Measurements from ENCODE around the gene DIRAS1.
A peak's percentile ranks its signal among the peaks of the same experiment; 100 is the strongest.
"Not testable (repeated sequence)": the region's sequence is repeated elsewhere in the genome, so short reads cannot be mapped to it uniquely, and the experiment has no call there.

DIRAS1 gene

DNA sequence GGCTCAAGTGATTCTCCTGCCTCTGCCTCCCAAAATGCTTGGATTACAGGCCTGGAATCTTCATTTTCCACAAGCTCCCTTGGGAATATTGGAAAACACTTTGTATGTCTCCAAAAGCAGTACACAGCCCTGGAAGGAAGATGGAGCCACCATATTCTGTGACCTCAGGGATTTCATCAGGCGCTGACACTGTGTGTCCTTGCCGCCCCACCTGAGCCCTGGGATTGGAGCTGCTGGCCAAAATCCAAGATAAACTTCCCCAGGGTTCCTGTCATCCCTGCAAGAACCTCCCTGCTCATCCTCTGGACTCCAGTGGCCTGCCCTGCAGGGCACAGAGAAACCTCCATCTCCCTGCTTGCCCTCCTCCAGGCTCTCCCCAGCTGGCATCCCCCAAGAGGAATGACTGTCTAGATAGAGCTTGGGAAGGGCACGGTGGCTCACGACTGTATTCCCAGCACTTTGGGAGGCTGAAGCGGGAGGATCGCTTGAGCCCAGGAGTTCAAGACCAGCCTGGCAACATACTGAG lies 17.4 kb downstream of the DIRAS1 start:
- DNase-seq: no peak

DNA sequence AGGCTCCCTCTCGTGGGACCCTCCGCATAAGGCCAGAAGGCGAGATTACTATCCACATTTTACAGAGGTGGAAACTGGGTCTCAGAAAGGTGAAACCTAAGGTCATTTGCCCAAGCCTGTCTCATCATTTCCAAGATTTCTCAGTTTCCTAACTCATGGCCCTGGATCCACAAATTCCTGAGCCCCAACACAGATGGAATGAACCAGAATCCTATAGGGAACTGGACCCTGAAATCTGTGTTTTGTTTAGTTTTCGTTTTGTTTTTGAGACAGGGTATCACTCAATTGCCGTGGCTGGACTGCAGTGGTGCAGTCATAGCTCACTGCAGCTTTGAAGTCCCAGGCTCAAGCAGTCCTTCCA lies 18.1 kb downstream of the DIRAS1 start:
- DNase-seq: no peak

DNA sequence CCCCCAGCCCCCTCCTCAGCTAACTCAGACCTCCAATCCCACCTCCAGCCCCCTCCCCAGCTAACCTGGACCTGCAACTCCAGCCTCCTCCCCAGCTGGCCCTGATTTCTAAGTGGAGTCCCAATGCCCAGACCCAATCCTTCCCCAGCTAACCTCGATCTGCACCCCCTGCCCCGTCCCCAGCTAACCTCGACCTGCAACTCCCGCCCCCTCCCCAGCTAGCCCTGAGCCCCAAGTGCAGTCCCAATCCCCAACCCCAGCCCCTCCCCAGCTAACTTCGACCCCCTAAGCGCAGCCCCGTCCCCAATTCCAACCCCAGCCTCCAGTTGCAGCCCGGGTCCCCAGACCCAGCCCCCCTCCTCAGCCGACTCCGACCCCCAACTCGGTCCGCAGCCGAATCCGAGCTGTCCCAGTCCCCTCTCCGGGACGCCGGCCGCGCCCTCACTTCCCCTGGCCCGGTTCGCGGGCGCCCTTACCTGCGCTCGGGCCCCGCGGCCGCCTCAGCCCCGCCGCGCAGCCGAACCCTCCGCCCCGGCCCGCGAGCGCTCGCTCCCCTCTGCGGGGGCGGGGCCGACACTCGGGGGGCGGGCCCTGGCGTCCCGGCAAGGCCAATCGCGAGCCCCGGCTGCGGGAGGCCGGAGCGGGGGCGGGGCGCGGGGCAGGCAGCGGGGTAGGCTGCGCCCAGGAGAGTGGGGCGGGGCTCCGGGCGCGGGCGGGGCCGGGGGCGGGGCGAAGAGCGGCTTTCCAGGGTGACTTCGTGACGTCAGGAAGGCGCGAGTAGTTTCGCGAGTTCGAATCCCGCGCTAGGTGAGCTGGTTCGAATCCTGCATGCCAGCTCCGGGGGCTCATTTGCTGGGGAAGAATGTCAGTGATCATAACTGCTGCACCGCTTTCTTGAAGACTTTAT lies 18.7 kb downstream of the DIRAS1 start, which contains the start of gene GNG7:
GNG7 (minus strand) TSS at position 525 of the 907 bp plus-strand sequence. CDS start 182,006 bp downstream, outside the sequence.
- DNase-seq: peak; percentile 57

DNA sequence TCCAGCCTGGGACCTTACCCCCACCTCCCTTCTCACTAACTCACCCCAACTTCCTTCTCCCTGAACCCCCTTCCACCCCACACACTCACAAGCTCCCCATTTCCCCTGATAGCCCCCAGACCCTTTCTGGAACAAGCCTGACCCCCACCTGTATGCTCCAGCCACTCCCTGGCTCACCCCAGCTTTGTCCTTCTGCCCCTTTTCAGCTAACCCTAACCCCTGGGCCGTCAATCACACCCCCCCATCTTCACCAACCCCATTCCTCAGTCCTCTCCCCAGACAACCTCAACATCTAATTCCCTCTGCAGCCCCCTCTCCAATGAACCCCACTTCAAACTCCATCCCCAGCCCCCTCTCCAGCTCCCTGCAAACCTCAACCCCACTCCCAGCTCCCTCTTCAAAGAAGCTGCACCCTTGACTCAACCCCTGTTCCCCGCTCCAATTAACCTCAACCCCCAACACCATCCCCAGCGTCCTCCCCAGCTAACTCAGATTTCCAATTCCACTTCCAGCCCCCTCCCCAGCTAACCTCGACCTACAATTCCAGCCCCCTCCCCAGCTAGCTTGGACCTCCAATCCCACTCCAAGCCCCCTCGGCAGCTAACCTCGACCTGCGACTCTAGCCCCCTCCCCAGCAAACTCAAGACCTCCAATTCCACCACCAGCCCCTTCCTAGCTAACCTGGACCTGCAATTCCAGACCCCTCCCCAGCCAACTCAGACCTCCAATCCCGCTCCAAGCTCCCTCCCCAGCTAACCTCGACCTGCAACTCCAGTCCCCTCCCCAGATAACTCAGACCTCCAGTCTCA lies 19.6 kb downstream of the DIRAS1 start:
- no peak for DNase-seq

DNA sequence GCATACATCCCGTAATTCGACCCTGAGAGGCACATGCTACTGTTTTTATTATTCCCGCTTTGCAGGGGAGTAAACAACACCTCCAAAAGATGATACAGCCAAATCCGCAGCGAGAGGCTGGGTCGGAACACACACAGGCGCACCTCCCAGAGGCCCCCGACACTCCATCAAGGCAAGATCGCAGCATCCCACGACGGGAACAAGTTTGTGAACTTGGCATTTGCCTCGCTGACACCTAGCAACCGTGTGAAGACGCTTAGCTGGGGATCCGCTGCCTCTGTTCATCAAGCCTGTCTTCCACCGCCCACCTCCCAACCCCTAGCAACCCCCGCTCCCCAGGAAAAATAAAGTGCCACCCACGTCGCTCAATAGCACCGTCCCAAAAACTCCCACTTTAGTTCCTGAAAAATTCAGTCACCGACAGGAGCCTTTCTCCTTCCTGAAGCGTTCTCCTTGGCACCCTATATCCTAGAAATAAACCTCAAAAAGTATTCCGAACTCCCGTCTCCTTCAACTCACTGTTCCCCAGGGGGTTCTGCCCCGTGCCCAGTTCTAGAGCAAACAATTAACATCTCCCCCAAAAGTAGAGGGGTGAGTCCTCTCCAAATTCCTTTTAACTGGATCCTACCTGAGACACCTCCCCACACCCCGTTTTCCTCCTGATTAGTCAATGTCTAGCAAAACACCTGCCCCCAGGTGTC lies 20.4 kb downstream of the DIRAS1 start:
- DNase-seq: peak; percentile 16

DNA sequence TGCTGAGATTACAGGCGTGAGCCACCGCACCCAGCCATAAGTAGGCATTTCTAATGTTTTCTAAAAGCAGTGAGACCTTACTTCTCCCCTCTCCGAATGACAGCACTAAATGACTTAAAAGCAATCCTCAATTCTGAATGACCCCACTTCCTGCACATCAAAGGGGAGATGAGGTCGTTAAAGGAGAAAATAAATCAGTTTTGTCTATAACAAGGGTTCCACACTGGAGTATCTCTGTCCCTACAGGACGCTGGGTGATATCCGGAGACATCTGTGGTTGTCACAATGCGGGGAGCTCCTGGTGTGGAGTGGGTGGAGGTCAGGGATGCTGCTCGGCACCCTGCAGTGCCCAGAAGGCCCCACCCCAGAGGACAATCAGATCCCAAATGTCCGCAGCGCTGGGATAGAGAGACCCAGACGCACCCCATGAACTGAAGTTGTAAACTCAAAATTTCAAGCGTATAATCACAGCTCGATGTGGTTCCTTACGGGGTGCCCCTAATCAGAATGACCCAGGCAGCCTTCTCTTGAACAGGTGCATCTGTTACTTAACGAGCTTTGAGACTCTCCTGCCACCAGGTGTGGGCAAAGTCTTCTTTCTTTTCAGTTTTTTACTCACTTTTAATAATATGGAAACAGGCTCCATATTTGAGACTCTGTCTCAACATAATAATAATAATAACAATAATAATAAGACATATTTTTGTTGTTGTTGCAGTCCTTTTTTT lies 21.6 kb downstream of the DIRAS1 start:
- no peak for DNase-seq

DNA sequence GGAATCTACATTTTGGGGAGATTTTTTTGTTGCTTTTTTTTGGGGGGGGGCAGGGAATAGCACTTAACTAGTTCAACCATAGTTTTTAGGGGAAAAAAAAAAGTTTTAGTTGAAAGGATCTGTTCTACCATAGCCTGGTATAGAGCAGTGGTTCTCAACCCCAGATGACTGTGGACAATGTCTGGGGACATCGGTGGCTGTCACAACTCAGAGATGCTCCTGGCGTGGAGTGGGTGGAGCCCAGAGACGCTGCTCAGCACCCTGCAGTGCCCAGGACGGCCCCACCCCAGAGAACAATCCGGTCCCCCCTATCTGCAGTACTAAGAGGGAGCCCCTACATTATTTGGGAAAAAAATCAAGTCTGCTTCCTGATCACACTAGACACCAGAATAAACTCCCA lies 27.0 kb downstream of the DIRAS1 start:
- DNase-seq: no peak

DNA sequence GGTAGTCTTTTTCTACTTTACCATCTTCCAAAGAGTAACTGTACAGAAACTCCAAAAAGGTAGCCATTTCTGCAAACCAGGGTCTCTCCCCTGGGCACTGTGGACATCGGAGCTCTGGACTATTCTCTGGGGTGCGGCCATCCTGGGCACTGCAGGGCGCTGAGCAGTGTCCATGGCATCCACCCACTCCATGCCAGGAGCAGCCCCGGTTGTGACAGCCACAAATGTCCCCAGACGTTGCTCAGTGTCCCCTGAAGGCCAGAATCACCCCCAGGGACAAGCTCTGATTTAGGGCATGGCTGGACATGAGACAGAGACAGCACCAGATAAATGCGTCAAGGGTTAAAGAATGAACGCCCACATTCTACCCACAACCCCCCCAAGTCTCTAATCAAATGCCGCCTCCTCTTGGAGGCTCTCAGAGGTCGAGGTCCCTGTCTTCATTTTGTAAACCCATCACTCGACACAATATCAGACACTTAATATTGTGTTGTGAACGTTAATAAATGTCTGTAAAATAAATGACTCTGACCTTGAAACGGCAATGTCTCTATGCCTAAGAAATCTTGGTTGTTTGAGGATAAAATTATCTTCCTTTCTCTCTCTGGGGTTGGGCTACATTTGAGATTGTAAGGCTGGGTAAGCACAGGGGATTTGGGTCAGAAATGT lies 27.5 kb downstream of the DIRAS1 start:
- no peak for DNase-seq

DNA sequence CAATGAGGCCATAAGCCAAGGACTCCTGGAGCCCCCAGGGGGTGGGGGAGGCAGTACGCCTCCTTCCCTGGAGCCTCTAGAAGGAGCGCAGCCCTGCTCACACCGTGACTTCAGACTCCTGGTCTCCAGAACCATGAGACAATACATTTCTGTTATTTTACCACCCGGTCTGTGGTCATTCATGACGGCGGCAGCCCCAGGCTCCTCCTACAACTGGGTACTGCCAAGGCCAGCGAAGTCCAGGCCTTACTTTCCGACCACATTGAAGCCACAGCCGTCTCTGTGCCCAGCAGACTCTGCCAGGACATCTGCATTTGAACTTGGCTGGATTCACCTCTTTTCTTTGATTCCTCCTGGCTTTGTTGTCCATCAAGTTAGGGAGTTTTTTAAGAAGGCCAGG lies 29.2 kb downstream of the DIRAS1 start:
- DNase-seq: no peak

DNA sequence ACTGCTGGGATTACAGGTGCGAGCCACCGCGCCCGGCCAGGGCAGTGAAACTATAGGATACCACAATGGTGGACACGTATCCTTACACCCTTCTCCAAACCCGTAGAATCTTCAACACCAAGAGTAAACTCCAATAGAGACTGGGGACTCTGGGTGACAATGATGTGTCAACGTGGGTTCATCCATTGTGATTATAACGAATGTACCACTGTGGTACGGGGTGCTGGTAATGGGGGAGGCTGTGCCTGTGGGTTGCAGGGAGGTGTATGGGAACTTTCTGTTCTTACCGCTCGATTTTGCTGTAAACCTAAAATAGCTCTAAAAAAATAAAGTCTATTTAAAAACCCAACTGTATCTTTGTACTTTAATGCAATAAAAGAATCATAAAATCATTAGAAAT lies 30.3 kb downstream of the DIRAS1 start:
- no peak for DNase-seq

DNA sequence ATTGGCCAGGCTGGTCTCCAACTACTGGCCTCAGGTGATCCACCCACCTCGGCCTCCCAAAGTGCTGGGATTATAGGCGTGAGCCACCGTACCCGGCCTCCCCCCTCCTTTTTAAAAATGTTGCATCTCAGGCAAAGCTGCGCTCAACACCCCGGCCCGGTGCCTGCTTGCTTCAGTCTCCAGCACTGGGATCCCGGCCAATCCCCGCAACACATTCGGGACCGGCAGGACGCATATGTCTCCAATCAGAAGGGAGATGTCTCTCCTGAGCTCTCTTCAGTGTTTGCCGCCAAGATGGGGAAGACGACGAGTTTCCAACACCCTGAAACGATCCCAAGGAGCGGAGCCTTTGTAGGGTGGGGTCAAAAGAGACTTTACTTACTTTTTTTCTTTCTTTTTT lies 34.8 kb downstream of the DIRAS1 start:
- DNase-seq: no peak

DNA sequence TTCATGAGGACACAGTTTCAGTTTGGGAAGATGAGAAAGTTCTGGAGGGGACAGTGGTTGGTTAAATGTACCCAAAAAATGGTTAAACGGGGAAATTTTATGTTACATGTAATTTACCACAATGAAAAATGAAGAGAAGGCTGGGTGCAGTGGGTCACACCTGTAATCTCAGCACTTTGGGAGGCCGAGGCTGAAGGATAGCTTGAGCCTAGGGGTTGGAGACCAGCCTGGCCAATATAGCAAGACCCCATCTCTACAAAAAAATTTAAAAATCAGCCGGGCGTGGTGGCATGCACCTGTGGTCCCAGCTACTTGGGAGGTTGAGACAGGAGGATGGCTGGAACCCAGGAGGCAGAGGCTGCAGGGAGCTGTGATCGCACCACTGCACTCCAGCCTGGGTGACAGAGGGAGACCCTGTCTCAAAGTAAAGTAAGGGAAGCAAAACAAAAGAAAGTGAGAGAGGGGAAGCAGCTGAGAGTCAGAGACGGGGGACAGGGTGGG lies 35.9 kb downstream of the DIRAS1 start:
- no peak for DNase-seq

DNA sequence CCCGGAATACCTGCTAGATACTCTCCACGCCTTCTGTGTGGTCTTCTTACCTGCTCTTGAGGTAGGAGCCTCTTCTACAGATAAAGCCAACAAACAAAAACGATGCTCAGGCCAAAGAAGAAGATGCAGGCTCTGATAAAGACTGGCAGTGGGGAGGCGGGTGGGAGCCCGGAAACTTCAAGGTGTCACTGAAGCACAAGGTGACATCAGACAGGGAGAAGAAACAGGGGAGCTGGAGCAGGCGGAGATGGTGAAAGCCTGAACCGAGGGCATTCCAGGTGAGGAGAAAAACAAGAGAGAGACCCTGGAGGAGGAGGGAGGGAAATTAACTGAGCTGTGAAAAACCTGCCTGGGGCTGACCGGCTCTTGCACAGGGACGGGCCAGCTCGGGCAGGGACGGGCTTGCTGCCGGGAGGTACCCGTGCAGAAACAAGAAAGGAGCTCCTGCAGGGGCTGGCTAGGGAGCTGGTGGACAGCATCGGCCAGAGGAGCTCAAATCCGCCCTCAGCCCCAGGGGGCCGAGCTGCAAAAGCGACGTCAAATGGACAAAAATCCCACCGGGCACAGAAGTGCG lies 37.7 kb downstream of the DIRAS1 start:
- DNase-seq: peak; percentile 36

DNA sequence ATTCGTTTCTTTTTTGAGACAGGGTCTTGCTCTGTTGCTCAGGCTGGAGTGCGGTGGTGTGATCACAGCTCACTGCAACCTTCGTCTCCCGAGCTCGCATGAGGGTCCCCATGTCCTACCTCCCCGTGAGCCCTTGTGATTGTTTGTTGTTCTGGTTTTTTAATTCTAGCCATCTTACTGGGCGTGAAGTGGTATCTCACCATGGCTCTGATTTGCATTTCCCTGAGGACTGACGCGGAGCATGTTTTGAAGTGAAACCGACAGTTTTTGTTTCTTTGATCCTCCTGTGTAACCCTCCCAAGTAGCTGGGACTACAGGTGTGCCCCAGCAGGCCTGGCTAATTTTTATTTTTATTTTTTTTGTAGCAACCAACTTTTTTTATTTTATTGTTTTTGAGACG lies 40.4 kb downstream of the DIRAS1 start:
- no peak for DNase-seq

DNA sequence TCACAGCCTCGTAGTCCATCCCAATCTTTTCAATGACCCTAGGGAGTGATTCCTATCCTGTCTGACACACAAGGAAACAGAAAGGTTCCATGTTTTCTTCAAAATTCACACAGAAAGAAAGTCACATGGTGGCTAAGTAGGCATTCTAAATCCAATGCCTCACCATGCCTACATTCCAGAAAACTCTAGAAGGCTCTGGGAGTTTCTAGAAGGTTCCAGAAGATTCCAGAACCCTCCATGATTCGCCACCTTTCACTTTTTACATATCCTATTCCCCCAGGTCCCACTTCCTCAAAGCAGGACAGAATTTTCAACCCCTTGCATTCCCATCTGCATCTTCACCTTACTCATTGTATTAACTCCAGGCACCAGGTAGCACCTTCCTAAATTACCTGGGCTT lies 41.7 kb downstream of the DIRAS1 start:
- DNase-seq: no peak

DNA sequence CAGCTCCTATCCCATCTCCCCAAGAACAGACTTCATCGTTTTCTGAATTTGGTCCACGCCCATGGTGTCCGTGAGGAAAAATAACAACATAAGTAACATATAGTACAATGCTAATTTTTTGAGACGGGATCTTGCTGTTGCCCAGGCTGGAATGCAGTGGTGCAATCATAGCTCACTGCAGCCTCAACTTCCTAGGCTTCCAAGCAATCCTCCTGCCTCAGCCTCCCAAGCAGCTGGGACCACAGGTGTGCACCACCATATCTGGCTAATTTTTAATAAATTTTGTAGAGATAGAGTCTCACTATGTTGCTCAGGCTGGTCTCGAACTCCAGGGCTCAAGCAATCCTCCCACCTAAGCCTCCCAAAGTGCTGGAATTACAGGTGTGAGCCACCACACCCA lies 42.2 kb downstream of the DIRAS1 start:
- not testable (repeated sequence) for DNase-seq

DNA sequence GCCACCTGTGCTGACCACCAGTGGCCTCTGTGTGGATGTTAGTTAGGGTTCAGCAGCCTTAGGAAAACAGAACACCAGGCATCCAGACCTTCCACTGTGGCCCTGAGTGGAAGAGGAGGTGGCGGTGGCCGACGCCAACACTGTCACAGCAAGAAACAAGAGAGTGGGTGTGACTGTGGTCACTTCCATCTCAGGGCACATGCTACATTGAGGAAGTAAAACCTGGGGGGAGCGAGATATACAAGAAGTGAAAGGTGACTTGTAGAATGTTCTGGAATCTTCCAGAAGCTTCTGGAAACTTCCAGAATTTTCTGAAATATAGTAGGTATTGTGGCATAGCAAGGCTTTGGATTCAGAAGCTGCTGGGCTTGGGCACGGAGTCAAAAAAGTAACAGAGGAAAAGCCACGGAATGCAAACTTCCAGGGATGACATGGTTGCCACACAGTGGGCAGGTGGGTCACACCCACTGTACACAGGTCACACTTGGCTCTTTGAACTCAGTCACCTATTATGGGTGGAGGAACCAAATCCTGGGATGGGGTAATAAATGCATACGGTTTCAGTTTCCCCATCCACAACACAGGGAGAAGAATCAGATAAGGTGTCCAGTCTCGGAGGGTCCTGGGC lies 43.0 kb downstream of the DIRAS1 start:
- no peak for DNase-seq

DNA sequence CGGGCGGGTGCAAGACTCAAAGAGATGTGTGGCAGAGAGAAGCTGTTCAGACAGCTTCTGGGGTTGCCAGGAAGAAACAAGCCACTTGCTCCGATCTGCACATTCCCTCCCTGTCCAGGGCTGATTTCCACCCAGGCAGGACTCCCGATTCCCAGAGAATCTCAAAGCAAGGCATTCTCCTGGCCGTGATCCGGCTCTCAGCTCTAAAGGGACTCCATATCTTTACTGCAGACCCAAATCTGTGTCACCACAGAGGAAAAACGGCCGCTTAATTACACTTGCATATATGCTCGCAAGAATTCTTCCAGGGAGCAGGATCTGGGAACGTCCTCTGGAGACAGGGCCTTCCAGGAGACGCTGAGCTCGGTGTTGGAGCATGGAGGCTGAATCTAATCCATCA lies 44.3 kb downstream of the DIRAS1 start:
- DNase-seq: no peak

DNA sequence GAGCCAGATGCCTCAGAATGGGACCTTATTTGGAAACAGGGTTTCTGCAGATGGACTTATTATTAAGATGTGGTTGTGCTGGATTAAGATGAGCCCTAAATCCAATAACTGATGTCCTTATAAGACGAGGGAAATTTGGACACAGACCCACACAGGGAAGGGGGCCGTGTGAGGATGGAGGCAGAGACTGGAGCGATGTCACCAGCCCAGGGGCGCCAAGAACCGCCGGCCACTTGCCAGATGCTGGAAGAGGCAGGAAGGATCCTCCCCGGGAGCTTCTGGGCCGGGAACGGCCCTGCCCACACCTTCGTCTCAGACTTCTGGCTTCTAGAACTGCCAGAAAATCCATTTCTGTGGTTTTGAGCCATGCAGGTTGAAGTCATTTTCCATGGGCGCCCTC lies 45.3 kb downstream of the DIRAS1 start:
- DNase-seq: no peak

DNA sequence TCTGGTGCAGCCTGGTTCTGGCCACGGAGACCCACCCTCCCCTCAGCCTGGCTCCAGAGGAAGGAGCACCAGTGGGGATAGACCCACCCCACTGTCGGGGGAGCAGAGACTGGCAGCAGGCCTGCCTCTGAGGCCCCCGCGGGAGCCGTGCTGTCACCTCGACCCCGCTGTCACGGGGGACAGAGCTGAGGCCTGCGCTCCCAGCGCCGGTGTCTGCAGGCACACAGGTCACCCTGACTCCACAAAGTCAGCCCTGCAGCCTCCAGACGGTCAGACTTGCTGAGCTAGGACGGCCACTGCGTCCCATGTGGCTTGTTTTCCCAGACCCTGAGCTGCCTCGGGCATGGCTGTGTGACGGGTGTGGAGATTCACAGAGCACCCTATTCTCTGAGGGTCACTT lies 51.0 kb downstream of the DIRAS1 start:
- peak; percentile 28 for DNase-seq
